Stromal cell of bone marrow (primary cell): ENCODE data around the gene MFAP4.
A peak's percentile ranks its signal among the peaks of the same experiment; 100 is the strongest.

Experiments used
- DNase-seq: peaks from one replicate; pipeline ENCODE4 v3.0.0-alpha.2; 2012; ENCODE audit warnings: low read depth

MFAP4 gene

GRCh38 chr17:19386974-19387920, at the start of gene MFAP4:
Gene MFAP4, minus strand, starts transcription at chr17:19387190. Its CDS starts 35 bp downstream, at chr17:19387155.
- DNase-seq: peak; percentile 38

- DNase-seq: no peak
Observed at GRCh38 chr17:19433727-19434340, 46.8 kb upstream of the MFAP4 start.

- DNase-seq: no peak
Observed at GRCh38 chr17:19433255-19433654, 46.3 kb upstream of the MFAP4 start.

- no peak for DNase-seq
Observed at GRCh38 chr17:19431691-19432090, 44.7 kb upstream of the MFAP4 start.

GRCh38 chr17:19426631-19427030, 39.6 kb upstream of the MFAP4 start:
- no peak for DNase-seq

GRCh38 chr17:19424934-19425868, 38.2 kb upstream of the MFAP4 start:
- no peak for DNase-seq

GRCh38 chr17:19421926-19422325, 34.9 kb upstream of the MFAP4 start:
- DNase-seq: no peak

GRCh38 chr17:19421219-19421618, 34.2 kb upstream of the MFAP4 start:
- no peak for DNase-seq

GRCh38 chr17:19418251-19418992, 31.4 kb upstream of the MFAP4 start:
- DNase-seq: peak; percentile 68

- DNase-seq: no peak
Observed at GRCh38 chr17:19417611-19418010, 30.6 kb upstream of the MFAP4 start.

- DNase-seq: no peak
Observed at GRCh38 chr17:19415806-19416775, 29.1 kb upstream of the MFAP4 start.

GRCh38 chr17:19415311-19415710, 28.3 kb upstream of the MFAP4 start:
- DNase-seq: no peak

- no peak for DNase-seq
Observed at GRCh38 chr17:19414396-19415280, 27.6 kb upstream of the MFAP4 start.

GRCh38 chr17:19413761-19414160, 26.8 kb upstream of the MFAP4 start:
- no peak for DNase-seq

- DNase-seq: no peak
Observed at GRCh38 chr17:19412984-19413383, 26.0 kb upstream of the MFAP4 start.

GRCh38 chr17:19412510-19412909, 25.5 kb upstream of the MFAP4 start:
- DNase-seq: no peak

GRCh38 chr17:19411631-19412030, 24.6 kb upstream of the MFAP4 start:
- DNase-seq: no peak

GRCh38 chr17:19410875-19411620, 24.1 kb upstream of the MFAP4 start, which contains the start of gene RNF112:
Gene RNF112, plus strand, starts transcription at chr17:19411232. Its CDS starts 177 bp downstream, at chr17:19411409.
- DNase-seq: peak; percentile 18
